ENCODE data around the gene KRT4. TPM values are rescaled to one million over a fixed set of nuclear protein-coding genes. Genes with fewer than 3 reads are reported as not detected.

KRT4 gene
- total and polyA plus RNA-seq, 3 donors from 2014 or later: 0.19 TPM; not detected in 2

DNA sequence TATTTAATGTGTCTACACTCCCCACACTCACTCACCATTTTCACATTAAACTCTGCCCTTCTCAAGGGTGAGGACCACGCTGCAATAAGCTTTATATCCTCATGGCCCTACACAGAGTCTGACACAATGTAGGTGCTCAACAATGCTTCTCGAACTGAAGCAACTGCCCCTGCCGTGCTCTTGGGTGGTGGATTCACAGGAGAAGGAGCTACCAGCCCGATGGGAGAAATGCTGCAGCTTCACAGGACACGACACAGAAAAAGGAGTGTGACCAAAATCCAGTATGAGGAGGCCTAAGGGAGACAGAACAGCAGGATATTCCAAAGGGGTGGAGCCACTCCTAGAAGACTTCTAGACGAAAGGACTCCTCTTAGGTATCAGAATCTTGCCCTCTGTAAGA is 11.5 kb downstream of the KRT4 start:
- H3K36me3 ChIP-seq (ENCODE audit: low read depth, missing control alignments): no peaks in the 10 kb centered on the region

DNA sequence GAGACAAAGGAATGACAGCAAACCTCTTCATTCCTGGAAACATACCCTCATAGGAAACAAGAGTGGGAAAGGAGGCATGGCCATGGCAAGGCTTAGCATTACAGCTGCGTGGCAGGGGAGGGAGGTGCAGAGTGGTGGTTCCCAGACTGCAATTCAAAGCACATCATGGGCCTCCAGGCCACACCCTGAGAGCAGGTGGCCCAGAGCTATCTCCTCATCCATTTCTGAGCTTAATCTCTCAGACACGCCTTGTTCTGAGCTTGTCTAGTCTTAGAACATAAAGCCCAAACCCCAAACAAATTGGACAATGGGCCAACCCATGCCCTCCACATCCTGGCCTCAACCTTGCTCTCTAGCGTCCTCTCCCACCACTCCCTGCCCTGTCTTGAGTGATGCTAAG is 12.1 kb downstream of the KRT4 start:
- 87 to 89% methylated on average over 3 of the region's 3 CpGs for WGBS, 2 donors
- Histone ChIP-seq H3K36me3 (ENCODE audit: low read depth, missing control alignments) (no peaks in the 10 kb centered on the region), H3K4me1 (no peaks in the 10 kb centered on the region), H3K4me3 (no peak overlapping the region), H3K27ac (no peak overlapping the region), H3K9me3 (no peaks in the 10 kb centered on the region), H3K27me3 (no peaks in the 10 kb centered on the region)
- TF ChIP-seq, protein P1, sequence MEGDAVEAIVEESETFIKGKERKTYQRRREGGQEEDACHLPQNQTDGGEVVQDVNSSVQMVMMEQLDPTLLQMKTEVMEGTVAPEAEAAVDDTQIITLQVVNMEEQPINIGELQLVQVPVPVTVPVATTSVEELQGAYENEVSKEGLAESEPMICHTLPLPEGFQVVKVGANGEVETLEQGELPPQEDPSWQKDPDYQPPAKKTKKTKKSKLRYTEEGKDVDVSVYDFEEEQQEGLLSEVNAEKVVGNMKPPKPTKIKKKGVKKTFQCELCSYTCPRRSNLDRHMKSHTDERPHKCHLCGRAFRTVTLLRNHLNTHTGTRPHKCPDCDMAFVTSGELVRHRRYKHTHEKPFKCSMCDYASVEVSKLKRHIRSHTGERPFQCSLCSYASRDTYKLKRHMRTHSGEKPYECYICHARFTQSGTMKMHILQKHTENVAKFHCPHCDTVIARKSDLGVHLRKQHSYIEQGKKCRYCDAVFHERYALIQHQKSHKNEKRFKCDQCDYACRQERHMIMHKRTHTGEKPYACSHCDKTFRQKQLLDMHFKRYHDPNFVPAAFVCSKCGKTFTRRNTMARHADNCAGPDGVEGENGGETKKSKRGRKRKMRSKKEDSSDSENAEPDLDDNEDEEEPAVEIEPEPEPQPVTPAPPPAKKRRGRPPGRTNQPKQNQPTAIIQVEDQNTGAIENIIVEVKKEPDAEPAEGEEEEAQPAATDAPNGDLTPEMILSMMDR (IDR thresholded peaks at IDR 0.05): no peak
- no peak for TF ChIP-seq POLR2A (IDR thresholded peaks at IDR 0.05)
- DNase-seq: no peak
- intact Hi-C loops (cut with DNase I; ENCODE audit: low total_unique reads): no loop called here

More for the DNA sequence above, 11.5 kb downstream of the KRT4 start:
- TF ChIP-seq POLR2A (IDR thresholded peaks at IDR 0.05): no peak
- TF ChIP-seq, protein P1 (IDR thresholded peaks at IDR 0.05): no peak
- Histone ChIP-seq H3K27ac (no peak overlapping the region), H3K4me1 (no peaks in the 10 kb centered on the region), H3K4me3 (no peak overlapping the region), H3K9me3 (no peaks in the 10 kb centered on the region), H3K27me3 (no peaks in the 10 kb centered on the region)
- WGBS, 2 donors: 76 to 80% methylated on average over 6 of the region's 6 CpGs
- DNase-seq: no peak
- intact Hi-C loops (cut with DNase I; ENCODE audit: low total_unique reads): no loop called here

DNA sequence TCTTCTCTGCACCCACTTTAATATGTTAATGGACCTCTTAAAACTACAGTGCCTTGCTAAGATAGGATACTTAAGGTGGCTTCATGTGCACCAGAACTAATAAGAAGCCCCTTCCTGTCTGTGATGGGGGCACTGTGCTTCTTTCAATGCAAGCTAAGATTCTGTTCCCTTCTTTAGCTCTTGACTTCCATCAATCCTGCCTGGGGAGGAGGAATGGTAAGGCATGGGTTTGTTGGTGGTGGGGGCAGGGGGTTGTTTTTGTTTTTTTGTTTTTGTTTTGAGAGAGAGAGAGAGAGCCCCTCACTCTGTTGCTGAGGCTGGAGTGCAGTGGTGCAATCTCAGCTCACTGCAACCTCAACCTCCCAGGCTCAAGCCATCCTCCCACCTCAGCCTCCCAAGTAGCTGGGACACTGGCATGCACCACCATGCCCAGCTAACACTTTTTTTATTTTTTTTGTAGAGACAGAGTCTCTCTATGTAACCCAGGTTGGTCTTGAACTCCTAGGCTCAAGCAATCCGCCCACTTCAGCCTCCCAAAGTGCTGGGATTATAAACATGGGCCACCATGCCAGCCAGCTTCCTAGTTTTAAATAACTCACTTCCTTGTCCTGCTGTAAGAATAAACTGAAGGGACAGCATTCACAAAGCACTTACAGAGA is 13.5 kb downstream of the KRT4 start:
- intact Hi-C loops (cut with DNase I; ENCODE audit: low total_unique reads): no loop called here
- no peaks in the 10 kb centered on the region for H3K9me3 ChIP-seq
- no peak overlapping the region for H3K27ac ChIP-seq
- H3K4me3 ChIP-seq: no peak overlapping the region
- no peak for TF ChIP-seq POLR2A (IDR thresholded peaks at IDR 0.05)
- TF ChIP-seq, protein P1 (IDR thresholded peaks at IDR 0.05): no peak
- no peaks in the 10 kb centered on the region for H3K27me3 ChIP-seq
- DNase-seq: no peak
- no peaks in the 10 kb centered on the region for H3K4me1 ChIP-seq
- 92 to 97% methylated on average over 1 of the region's 1 CpG for WGBS, 2 donors
- H3K36me3 ChIP-seq (ENCODE audit: low read depth, missing control alignments): no peaks in the 10 kb centered on the region

DNA sequence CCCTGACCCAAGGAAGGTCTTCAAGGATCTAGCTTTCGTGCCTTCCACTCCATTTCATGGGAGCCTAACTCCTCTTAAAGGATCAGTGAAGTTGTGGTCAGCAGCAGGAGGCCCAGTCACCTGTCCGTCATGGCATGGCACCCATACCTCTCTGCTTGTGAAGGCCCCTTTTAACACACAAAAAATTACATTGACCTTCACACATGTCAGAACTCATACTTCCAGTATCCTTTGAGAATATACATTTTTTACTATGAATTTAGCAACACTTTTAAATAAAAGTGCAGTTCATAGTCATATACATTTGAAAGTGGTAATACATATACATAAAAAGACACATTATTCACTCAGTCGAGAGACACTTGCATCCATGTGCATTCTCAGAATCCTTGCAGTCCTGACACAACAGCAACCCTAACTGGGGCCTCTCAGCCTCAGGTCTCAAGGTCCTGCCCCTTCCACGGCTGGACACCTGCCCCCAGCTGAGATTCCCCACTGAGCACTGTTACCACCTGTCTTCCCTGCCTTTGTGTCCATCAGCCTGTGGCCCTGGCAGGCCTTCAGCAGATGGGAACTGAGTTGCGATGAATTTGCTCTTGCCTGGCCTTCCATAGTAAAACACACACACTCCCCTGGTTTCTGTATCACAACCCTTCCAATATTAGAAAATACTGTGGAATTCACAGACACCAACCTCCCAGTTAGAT is 14.3 kb downstream of the KRT4 start:
- Histone ChIP-seq H3K27ac (no peak overlapping the region), H3K9me3 (no peaks in the 10 kb centered on the region), H3K27me3 (no peaks in the 10 kb centered on the region), H3K4me3 (no peak overlapping the region), H3K36me3 (ENCODE audit: low read depth, missing control alignments) (no peaks in the 10 kb centered on the region), H3K4me1 (no peaks in the 10 kb centered on the region)
- DNase-seq: no peak
- 85 to 90% methylated on average over 5 of the region's 5 CpGs for WGBS, 2 donors
- intact Hi-C loops (cut with DNase I; ENCODE audit: low total_unique reads): no loop called here
- TF ChIP-seq, protein P1 (IDR thresholded peaks at IDR 0.05): no peak
- no peak for TF ChIP-seq POLR2A (IDR thresholded peaks at IDR 0.05)

Data from testis (tissue), 3 donors.